RPMI7951 (cell line): ENCODE data around the gene CFAP46. TPM values are rescaled to one million over a fixed set of nuclear protein-coding genes. Genes with fewer than 3 reads are reported as not detected.
"Not testable (repeated sequence)": the region's sequence is repeated elsewhere in the genome, so short reads cannot be mapped to it uniquely, and the experiment has no call there.

Experiments used
- DNase-seq: peaks from one replicate; pipeline ENCODE4 v3.0.0-alpha.2; 2012; ENCODE audit warnings: low read depth
- total RNA-seq: library from RNA; depleted of rRNA; stranded (reverse); fragments of >200 nt; shearing (Covaris generic); gene quantifications from 2 replicates; pipeline ENCODE4 v1.2.3, GENCODE V29; 2014

Gene CFAP46
- total RNA-seq, 1 experiment from 2014 or later: not detected

- DNase-seq: no peak
Observed at GRCh38 chr10:132963430-132963960, 21.1 kb upstream of the CFAP46 start.

GRCh38 chr10:132962623-132963429 is 20.5 kb upstream of the CFAP46 start:
- no peak for DNase-seq

DNA sequence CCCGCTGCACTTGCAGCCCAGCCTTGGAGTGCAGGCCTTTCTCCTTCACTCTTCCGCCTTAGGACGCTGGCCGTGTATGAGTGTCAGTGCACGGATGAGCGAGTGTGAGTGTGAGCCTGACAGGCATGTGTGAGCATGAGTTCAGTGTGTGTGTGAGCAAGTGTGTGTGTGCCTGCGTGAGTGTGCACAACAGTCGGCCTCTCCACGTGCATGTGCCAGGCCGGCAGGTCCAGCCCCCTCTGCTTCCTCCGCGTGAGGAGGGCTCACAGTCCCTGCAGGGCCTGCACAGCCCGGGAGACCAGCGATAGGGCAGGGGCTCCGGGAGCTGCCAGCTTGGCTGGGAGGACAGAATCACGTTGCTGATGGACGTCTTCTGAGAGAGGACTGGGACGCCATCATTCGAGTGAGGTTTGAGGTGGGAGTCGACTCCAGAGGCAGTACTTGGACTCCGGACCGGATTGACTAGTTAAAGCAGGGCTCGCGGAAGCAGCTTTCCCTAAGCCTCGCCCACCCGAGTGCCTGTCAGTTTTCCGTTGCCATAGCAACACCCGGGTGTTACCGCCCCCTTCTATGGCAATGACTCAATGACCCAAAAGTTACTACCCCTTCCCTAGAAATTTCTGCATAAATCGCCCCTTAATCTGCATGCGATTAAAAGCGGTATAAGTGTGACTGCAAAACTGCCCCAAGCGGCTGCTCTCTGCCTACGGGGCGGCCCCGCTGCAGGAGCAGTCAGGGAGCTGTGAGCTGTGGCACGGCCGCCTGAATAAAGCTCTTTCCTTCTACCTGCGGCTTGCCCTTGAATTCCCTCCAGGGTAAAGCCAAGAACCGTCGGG is 19.6 kb upstream of the CFAP46 start:
- DNase-seq: peak; percentile 53

- DNase-seq: no peak
Observed at GRCh38 chr10:132961420-132961786, 19.0 kb upstream of the CFAP46 start.

GRCh38 chr10:132960631-132961419 is 18.5 kb upstream of the CFAP46 start:
- no peak for DNase-seq

DNA sequence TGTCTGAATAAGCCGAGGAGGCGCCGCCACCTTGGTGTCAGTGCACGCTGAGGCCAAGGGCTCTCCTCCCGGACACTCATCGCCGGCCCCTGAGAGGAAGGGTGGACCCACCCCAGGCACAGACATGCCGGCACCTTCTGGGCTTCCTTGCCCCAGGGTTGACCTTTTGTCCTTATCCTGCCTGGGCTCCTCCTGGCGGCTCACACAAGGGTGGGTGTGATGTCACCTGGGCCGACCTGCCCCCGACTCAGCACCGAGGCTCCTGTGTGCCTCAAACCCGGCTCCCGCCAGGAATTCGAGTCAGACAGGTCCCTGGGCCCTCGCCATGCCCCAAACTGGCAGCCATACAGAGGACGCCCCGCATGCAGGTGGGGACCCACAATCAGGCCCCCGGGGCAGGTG is 17.7 kb upstream of the CFAP46 start:
- DNase-seq: no peak

DNA sequence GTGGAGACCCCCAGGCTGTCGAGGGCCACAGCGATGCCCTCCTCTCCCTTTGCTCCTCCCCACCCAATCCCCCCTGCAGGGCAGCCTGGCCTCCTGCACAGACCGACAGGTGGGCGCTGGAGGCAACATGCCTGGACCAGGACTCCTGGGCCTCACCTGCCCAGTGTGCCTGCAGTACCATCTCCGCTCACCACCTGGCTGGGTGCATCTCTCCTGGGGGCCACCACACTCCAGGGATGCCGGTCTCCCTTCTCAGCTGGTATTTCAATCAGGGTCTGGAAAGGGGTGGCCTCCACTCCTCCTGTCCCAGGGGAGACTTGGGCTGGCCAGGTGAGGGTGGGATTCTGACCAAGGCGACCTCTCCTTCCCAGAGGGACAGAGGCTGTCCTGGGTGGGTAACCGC is 17.2 kb upstream of the CFAP46 start:
- no peak for DNase-seq

GRCh38 chr10:132958883-132959558 is 16.7 kb upstream of the CFAP46 start:
- no peak for DNase-seq

DNA sequence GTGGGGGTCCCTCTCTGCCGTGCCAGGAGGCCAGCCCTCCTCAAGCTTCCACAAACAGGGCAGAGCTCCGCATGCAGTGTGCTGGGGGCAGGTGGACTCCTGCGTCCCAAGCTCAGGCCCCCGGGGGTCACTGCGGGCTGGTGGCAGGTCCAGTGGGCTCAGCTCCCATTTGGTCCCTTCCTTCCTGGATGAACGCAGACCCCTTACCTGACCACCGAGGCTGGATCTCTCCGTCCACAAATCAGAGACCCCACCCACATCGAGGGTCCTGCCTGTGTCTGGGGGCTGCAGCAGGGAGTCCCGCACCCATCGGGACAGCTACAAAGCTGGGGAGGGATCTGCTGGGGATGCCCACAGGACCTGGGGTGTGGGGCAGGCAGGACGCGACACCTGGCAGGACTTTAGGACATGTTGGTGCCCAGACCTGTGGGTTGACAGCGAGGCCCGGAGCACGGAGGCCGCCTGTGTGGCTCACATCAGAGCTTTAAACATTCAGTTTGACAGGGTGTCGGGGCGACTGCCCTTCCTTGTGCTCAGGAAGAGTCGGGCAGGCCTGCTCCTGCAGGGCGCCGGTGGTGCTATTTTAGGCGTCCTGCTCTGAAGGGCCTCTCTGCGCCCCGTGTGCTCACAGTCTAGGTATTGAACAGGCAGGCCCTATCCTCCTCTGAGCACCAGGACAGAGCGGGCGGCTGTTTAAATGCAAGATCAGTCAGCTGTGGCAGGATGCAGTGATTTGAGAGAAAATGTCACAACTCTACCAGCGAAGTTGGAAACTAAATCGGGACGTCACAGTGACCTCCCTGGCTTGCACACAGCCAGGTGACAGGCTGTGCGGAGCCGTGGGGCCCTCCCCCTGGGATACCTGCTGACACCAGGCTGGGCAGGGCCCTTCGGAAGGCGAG is 15.9 kb upstream of the CFAP46 start:
- DNase-seq: no peak

DNA sequence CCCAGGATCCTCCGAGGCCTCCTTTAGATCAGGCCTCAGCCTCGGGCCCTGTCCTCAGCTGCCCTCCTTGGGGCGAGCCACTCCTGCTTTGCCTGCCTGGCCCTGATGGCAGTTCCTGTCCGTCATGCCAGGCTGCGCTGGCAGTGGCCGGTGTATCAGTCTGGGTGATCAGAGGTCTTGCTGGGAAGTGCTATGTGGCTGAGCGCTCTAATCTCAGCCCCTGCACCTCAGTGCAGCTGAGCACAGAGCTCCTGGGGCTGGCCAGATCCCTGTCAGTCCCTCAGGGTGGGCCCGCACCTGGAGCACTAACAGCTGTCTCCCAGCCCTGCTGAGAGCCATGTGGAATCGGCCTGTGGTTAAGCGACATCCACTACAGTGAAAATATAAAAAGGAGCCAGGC is 14.8 kb upstream of the CFAP46 start:
- DNase-seq: no peak

DNA sequence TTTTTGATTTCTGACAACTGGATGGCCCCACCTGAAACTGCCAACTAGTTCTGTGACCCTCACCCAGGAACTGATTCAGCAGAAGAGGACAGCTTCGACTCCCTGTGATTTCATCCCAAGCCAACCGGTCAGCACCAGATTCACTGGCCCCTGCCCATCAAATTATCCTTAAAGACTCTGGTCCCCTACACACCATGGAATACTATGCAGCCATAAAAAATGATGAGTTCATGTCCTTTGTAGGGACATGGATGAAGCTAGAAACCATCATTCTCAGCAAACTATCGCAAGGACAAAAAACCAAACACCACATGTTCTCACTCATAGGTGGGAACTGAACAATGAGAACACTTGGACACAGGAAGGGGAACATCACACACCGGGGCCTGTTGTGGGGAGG is 13.9 kb upstream of the CFAP46 start:
- DNase-seq: not testable (repeated sequence)

DNA sequence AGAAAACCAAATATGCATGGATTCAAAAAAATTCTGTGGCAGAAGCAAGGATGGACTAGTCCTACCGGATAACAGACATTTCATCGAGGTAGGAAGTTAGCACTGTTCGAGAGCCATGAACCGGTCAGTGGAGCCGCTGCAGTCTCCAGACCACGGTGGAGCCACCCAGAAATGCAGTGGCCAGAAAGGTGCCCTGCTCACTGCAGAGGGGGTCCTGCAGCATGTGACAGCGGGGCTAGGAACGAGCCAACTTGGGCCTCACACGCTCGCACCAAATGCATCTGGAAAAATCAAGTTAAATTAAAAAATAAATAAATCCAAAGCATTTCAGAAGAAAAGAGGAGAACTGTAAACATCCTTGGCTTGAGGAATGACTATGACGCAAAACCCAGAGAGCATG is 13.1 kb upstream of the CFAP46 start:
- DNase-seq: no peak

DNA sequence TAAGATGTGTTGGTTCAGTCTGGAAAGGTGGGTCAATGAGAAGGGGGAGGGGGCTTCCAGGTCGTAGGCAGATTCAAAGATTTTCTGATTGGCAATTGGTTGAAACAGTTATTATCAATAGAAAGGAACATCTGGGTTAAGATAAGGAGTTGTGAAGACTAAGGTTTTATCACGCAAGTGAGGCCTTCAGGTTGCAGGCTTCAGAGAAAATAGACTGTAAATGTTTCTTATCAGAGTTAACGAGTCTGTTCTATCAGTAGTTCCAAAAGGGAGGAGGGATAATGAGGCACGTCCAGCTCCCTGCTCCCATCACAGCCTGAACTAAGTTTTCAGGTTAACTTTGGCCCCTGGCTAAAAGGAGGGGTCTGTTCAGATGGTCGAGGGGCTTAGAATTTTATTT is 11.1 kb upstream of the CFAP46 start:
- DNase-seq: no peak

- no peak for DNase-seq
Observed at GRCh38 chr10:132951926-132952325, 9.6 kb upstream of the CFAP46 start.

GRCh38 chr10:132948351-132948750 is 6.0 kb upstream of the CFAP46 start:
- no peak for DNase-seq

DNA sequence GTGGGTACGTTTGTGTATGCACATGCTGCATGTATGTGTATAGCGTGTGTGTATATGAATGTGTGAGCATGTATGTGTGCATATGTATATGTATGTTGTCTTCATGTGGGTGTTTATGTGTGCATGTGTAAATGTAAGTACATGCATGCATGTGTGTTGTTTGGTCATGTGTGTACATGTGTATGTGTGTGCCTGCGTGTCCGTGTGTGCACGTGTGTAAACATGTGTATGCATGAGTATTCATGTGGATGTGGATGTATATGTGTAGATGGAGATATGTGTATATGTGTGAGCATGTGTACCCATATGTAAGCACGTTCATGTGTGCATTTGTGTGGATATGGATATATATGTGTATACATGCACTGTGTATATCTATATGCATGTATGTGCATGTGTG is 5.5 kb upstream of the CFAP46 start:
- no peak for DNase-seq

DNA sequence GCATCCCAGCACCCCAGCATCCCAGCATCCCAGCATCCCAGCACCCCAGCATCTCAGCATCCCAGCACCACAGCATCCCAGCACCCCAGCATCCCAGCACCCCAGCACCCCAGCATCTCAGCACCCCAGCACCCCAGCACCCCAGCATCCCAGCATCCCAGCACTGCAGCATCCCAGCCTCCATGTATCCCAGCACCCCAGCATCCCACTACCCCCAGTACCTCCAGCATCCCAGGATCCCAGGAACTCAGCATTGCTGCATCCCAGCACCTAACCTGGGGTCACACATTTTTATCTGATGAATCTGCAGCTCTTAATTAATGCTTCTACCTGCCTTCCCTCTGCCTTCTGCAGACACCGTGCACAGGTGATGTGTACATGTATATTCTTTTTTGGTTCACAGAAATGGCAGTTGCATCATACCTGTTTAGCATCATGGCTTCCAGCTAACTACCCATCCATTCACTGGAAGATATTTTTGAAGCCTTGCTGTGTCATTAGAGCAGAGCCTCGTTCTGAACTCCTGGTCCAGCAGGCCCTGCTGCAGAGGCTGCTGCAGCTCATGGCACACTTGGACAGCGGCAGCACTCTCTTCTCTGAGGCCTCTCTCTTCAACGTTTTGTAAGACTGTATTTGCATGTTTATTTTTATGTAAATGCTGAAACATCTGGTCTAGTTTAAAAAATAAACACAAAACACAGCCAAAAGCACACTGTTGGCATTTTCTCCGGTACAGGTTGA is 4.6 kb upstream of the CFAP46 start:
- DNase-seq: no peak

- DNase-seq: no peak
Observed at GRCh38 chr10:132946311-132946710, 3.9 kb upstream of the CFAP46 start.

DNA sequence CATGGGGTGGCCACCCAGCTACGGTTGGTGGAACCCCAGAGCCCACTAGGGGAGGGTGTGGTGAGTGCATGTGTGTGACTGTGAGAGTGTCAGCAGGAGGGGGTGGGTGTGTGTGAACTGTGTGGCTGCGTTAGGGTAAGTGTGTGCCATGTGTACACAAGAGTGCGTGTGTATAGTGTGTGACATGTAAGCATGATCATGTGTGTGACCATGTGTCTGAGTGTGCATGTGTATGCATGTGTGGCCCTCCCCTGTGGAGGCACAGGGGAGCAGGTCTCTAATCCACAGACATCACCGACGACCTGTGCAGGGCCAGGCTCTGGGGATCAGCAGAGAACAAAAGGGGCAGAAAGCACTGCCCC is 3.5 kb upstream of the CFAP46 start:
- no peak for DNase-seq
